ENCODE measurements around the gene PTPN7.

The PTPN7 gene

GRCh38 chr1:202151045-202151444 lies 9.4 kb downstream of the PTPN7 start:
- Histone ChIP-seq H3K27me3 (ENCODE audit: insufficient read depth, low read depth, severe bottlenecking) (no peaks in the 10 kb centered on the region), H3K36me3 (no peaks in the 10 kb centered on the region), H3K27ac (no peak overlapping the region), H3K4me3 (ENCODE audit: low read depth, low read length) (no peak overlapping the region), H3K9me3 (ENCODE audit: severe bottlenecking) (no peaks in the 10 kb centered on the region)
- DNase-seq, result no peak
- TF ChIP-seq, protein P1, sequence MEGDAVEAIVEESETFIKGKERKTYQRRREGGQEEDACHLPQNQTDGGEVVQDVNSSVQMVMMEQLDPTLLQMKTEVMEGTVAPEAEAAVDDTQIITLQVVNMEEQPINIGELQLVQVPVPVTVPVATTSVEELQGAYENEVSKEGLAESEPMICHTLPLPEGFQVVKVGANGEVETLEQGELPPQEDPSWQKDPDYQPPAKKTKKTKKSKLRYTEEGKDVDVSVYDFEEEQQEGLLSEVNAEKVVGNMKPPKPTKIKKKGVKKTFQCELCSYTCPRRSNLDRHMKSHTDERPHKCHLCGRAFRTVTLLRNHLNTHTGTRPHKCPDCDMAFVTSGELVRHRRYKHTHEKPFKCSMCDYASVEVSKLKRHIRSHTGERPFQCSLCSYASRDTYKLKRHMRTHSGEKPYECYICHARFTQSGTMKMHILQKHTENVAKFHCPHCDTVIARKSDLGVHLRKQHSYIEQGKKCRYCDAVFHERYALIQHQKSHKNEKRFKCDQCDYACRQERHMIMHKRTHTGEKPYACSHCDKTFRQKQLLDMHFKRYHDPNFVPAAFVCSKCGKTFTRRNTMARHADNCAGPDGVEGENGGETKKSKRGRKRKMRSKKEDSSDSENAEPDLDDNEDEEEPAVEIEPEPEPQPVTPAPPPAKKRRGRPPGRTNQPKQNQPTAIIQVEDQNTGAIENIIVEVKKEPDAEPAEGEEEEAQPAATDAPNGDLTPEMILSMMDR (IDR thresholded peaks at IDR 0.05; ENCODE audit: low read depth, low read length), result no peak

- Histone ChIP-seq H3K9me3 (ENCODE audit: severe bottlenecking) (no peaks in the 10 kb centered on the region), H3K27ac (no peak overlapping the region), H3K36me3 (no peaks in the 10 kb centered on the region), H3K4me3 (ENCODE audit: low read depth, low read length) (no peak overlapping the region), H3K27me3 (ENCODE audit: insufficient read depth, low read depth, severe bottlenecking) (no peaks in the 10 kb centered on the region)
- TF ChIP-seq, protein P1 (IDR thresholded peaks at IDR 0.05; ENCODE audit: low read depth, low read length), result no peak
- DNase-seq, result no peak
Observed at GRCh38 chr1:202150602-202151001, 9.8 kb downstream of the PTPN7 start.

- TF ChIP-seq, protein P1 (IDR thresholded peaks at IDR 0.05; ENCODE audit: low read depth, low read length), result no peak
- Histone ChIP-seq H3K27me3 (ENCODE audit: insufficient read depth, low read depth, severe bottlenecking) (no peaks in the 10 kb centered on the region), H3K36me3 (no peaks in the 10 kb centered on the region), H3K9me3 (ENCODE audit: severe bottlenecking) (no peaks in the 10 kb centered on the region), H3K4me3 (ENCODE audit: low read depth, low read length) (no peak overlapping the region), H3K27ac (no peak overlapping the region)
- no peak for DNase-seq
Observed at GRCh38 chr1:202150187-202150586, 10.2 kb downstream of the PTPN7 start.

GRCh38 chr1:202149566-202149965 lies 10.8 kb downstream of the PTPN7 start:
- Histone ChIP-seq H3K4me3 (ENCODE audit: low read depth, low read length) (no peak overlapping the region), H3K9me3 (ENCODE audit: severe bottlenecking) (no peaks in the 10 kb centered on the region), H3K27me3 (ENCODE audit: insufficient read depth, low read depth, severe bottlenecking) (no peaks in the 10 kb centered on the region), H3K36me3 (no peaks in the 10 kb centered on the region), H3K27ac (no peak overlapping the region)
- TF ChIP-seq, protein P1 (IDR thresholded peaks at IDR 0.05; ENCODE audit: low read depth, low read length), result no peak
- DNase-seq, result no peak

- TF ChIP-seq, protein P1 (IDR thresholded peaks at IDR 0.05; ENCODE audit: low read depth, low read length), result no peak
- no peak for DNase-seq
- Histone ChIP-seq H3K36me3 (no peaks in the 10 kb centered on the region; the same call in 1 of the 2 replicates), H3K27me3 (ENCODE audit: insufficient read depth, low read depth, severe bottlenecking) (no peaks in the 10 kb centered on the region), H3K9me3 (ENCODE audit: severe bottlenecking) (no peaks in the 10 kb centered on the region), H3K27ac (no peak overlapping the region), H3K4me3 (ENCODE audit: low read depth, low read length) (no peak overlapping the region)
Observed at GRCh38 chr1:202148391-202148790, 12.0 kb downstream of the PTPN7 start.

DNA sequence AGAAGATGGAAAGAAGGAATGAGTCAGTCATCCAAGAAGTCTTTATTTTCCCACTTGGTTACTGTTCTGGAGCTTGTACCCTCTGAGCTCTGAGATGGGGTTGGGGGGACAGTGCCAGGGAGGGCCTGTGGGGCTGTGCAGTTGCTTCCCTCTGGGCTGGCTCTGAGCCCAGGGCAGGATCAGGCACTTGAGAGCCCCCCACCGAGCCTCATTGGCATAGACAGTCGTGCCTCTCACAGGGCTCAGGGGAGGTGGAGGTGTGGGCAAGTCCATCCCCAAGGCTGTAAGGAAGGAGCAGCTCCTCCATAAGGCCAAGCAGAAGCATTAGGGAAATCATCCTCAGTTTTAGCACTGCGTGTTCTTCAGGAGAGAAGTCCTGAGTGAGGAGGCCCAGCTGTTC lies 13.4 kb downstream of the PTPN7 start:
- peaks cover 12% of the 10 kb centered on the region for H3K36me3 ChIP-seq
- H3K4me3 ChIP-seq (ENCODE audit: low read depth, low read length), result no peak overlapping the region
- no peaks in the 10 kb centered on the region for H3K9me3 ChIP-seq (ENCODE audit: severe bottlenecking)
- DNase-seq, result no peak
- H3K27me3 ChIP-seq (ENCODE audit: insufficient read depth, low read depth, severe bottlenecking), result no peaks in the 10 kb centered on the region
- H3K27ac ChIP-seq, result no peak overlapping the region
- TF ChIP-seq, protein P1 (IDR thresholded peaks at IDR 0.05; ENCODE audit: low read depth, low read length), result no peak

Measured in WERI-Rb-1 (cell line).